GM19043 (cell line): ENCODE results near the gene SKI.
"Not testable (repeated sequence)": the region's sequence is repeated elsewhere in the genome, so short reads cannot be mapped to it uniquely, and the experiment has no call there.

Source experiments
- ATAC-seq: cut with Tn5 transposase; IDR thresholded peaks from one replicate; pipeline ENCODE4 v1.9.1; 2021; ENCODE audit warnings: low read depth; ENCODE audit not compliant: unreplicated experiment

SKI gene

GRCh38 chr1:2315674-2316450 lies 87.7 kb downstream of the SKI start:
- no peak for ATAC-seq

GRCh38 chr1:2316451-2316961 lies 88.4 kb downstream of the SKI start:
- no peak for ATAC-seq

- ATAC-seq, result no peak
Measured at GRCh38 chr1:2317230-2318065, 89.3 kb downstream of the SKI start.

- no peak for ATAC-seq
Measured at GRCh38 chr1:2318314-2319278, 90.5 kb downstream of the SKI start.

GRCh38 chr1:2319291-2319690 lies 91.2 kb downstream of the SKI start:
- no peak for ATAC-seq

GRCh38 chr1:2320006-2320405 lies 91.9 kb downstream of the SKI start:
- no peak for ATAC-seq

- no peak for ATAC-seq
Measured at GRCh38 chr1:2320760-2321667, 92.9 kb downstream of the SKI start.

- ATAC-seq, result no peak
Measured at GRCh38 chr1:2322065-2322571, 94.0 kb downstream of the SKI start.

- no peak for ATAC-seq
Measured at GRCh38 chr1:2322581-2323211, 94.6 kb downstream of the SKI start.

- ATAC-seq, result no peak
Measured at GRCh38 chr1:2323451-2323974, 95.4 kb downstream of the SKI start.

GRCh38 chr1:2324553-2325366 lies 96.6 kb downstream of the SKI start:
- ATAC-seq, result no peak

GRCh38 chr1:2326524-2326923 lies 98.4 kb downstream of the SKI start:
- no peak for ATAC-seq

- not testable (repeated sequence) for ATAC-seq
Measured at GRCh38 chr1:2327162-2327561, 99.0 kb downstream of the SKI start.

GRCh38 chr1:2327841-2328240 lies 99.7 kb downstream of the SKI start:
- no peak for ATAC-seq

- no peak for ATAC-seq
Measured at GRCh38 chr1:2328676-2329455, 100.7 kb downstream of the SKI start.

- no peak for ATAC-seq
Measured at GRCh38 chr1:2330035-2330434, 101.9 kb downstream of the SKI start.
